IPS-15b (cell line): ENCODE measurements around the gene MRPS15.

Experiments
- H3K27me3 ChIP-seq: one replicate; pipeline ENCODE4 v1.6.1; 2013; ENCODE audit warnings: low read length; ENCODE audit not compliant: control insufficient read depth, insufficient read depth
- H3K36me3 ChIP-seq: one replicate; pipeline ENCODE4 v1.6.1; 2013; ENCODE audit warnings: low read length; ENCODE audit not compliant: control insufficient read depth, insufficient read depth
- H3K4me1 ChIP-seq: one replicate; pipeline ENCODE4 v1.6.1; 2013; ENCODE audit warnings: mild to moderate bottlenecking, low read length; ENCODE audit not compliant: control insufficient read depth, insufficient read depth
- H3K4me3 ChIP-seq: one replicate; pipeline ENCODE4 v1.5.1; 2013; ENCODE audit warnings: low read depth, low read length
- H3K9ac ChIP-seq: one replicate; pipeline ENCODE4 v1.6.1; 2013; ENCODE audit warnings: low read depth, mild to moderate bottlenecking, low read length
- H3K9me3 ChIP-seq: one replicate; pipeline ENCODE4 v1.6.1; 2013; ENCODE audit warnings: mild to moderate bottlenecking, low read length; ENCODE audit not compliant: control insufficient read depth, insufficient read depth

MRPS15 gene

DNA sequence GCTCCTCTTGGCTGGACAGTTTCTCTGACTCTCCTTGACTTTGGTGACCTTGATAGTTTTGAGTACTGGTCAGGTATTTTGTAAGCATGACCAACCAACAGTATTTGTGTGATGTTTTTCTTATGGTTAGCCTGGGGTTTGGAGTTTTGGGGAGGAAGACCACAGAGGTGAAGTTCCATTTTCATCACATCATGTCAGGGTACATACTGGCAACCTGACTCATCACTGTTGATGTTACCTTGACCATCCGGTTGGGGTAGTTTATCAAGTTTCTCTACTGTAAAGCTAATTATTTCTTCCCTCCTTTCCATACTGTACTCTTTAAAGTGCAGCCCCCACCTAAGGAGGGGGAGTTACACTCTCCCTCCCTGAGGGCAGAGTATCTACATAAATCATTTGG is 27.4 kb downstream of the MRPS15 start:
- no peaks in the 10 kb centered on the region for H3K9me3 ChIP-seq

DNA sequence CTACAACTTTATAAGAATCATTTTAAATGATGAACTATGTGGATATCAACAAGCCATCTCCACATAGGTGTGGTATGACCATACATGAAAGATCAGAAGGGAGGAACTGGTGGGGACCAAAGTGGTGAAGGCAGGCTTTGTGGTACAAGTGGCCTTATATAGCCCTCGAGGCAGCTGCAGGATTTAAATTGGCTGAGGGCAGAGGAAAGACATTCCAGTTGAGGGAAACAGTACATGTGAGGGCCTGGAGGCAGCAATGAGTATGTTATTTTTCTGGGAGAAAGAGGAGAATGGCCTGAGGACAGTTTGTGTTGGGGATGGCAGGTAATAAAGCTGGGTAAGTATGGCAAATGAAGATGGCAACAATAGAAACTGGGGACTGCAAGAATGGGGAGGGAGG is 31.1 kb downstream of the MRPS15 start:
- H3K36me3 ChIP-seq: peaks cover 2% of the 10 kb centered on the region
- H3K27me3 ChIP-seq: no peaks in the 10 kb centered on the region
- no peak overlapping the region for H3K9ac ChIP-seq
- no peaks in the 10 kb centered on the region for H3K4me1 ChIP-seq
- no peak overlapping the region for H3K4me3 ChIP-seq
- no peaks in the 10 kb centered on the region for H3K9me3 ChIP-seq

More for the DNA sequence above, 27.4 kb downstream of the MRPS15 start:
- Histone ChIP-seq H3K4me3 (no peak overlapping the region), H3K9ac (no peak overlapping the region), H3K36me3 (no peaks in the 10 kb centered on the region), H3K27me3 (no peaks in the 10 kb centered on the region), H3K4me1 (peaks cover 6% of the 10 kb centered on the region)

DNA sequence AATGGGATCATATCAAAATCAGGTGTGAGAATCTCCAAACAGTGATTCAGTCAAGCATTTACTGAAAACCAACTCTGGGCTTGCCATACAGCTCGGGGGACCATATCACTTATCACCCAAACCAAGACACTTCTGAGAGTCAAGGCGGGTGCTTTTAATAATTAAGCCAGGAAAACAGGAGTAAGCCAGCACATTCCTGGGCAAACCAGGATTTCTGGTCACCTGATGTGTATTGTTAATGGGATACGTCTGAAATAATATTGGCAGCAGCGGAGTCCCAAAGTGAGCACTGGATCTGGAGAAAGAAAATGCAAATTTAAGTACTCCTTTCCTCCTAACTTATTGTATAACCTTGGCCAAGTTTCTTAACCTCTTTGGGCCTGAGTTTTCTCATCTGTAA is 31.6 kb downstream of the MRPS15 start:
- H3K27me3 ChIP-seq: no peaks in the 10 kb centered on the region

DNA sequence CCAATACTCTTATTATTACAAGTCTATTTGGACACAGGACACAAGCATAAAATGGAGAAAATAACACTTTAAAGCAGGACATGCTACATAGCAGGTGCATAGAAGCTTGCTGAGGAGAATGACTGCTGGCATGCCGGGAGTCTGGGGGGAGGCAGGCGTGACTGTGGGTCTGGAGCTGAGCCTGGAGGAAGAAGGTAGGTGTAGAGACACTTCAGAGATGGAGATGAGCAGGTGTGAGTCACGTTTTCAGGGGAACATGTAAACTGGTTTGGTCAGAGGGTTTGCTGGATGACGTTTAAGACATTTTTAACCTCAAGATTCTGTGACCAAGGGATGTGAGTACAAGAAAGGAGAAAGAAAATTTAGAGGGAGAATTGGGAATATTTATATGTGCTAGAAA is 38.4 kb downstream of the MRPS15 start:
- Histone ChIP-seq H3K9ac (no peak overlapping the region), H3K4me3 (no peak overlapping the region), H3K27me3 (no peaks in the 10 kb centered on the region), H3K36me3 (no peaks in the 10 kb centered on the region), H3K9me3 (no peaks in the 10 kb centered on the region), H3K4me1 (no peaks in the 10 kb centered on the region)

More for the DNA sequence above, 31.6 kb downstream of the MRPS15 start:
- Histone ChIP-seq H3K4me3 (no peak overlapping the region), H3K9ac (no peak overlapping the region), H3K4me1 (no peaks in the 10 kb centered on the region), H3K36me3 (peaks cover 2% of the 10 kb centered on the region), H3K9me3 (no peaks in the 10 kb centered on the region)

DNA sequence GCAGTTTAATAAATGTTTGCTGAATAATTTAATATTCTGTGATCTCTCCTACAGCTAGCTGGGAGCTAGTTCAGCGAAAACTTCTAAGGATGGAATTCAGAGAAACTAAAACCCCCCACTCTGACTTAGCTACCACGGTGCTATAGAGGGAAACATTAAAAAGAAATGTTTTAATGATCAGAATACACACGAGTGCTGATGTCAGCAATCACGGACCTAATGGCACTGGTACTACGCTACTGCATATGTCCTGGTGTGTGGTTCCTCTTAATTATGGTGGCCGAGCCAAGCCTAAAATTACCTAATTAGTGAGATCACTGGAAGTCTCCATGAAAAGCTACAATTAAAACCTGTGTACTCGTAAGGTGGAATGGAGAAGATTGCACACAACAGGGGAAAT is 42.5 kb downstream of the MRPS15 start:
- Histone ChIP-seq H3K9ac (no peak overlapping the region), H3K36me3 (no peaks in the 10 kb centered on the region), H3K9me3 (no peaks in the 10 kb centered on the region), H3K27me3 (no peaks in the 10 kb centered on the region), H3K4me1 (no peaks in the 10 kb centered on the region), H3K4me3 (no peak overlapping the region)

DNA sequence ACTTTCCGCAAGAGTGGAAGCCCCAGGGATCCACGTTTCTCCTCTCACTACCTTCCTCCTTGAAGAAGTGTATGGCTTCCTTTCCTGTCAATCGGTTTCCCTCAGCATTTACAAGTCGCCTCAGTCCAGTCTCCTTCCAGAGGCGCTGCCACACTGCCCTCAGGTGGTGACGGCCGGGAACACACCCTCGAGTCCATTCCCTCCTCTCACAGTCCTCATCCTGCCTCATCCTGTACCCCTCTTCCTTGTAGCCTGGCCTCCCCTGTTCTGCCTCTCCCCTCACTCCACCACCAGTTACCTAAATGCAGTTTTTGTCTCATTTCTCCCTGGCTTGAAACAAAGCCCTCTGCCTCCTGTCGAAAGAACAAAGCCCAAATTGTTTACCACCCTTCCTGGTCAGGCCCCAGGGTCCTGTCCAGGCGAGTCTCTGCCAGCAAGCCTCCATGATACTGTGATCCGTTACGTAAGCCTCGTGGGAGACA is 43.3 kb downstream of the MRPS15 start:
- no peaks in the 10 kb centered on the region for H3K36me3 ChIP-seq
- H3K9me3 ChIP-seq: no peaks in the 10 kb centered on the region
- H3K4me1 ChIP-seq: no peaks in the 10 kb centered on the region
- no peaks in the 10 kb centered on the region for H3K27me3 ChIP-seq
- no peak overlapping the region for H3K4me3 ChIP-seq
- H3K9ac ChIP-seq: no peak overlapping the region

DNA sequence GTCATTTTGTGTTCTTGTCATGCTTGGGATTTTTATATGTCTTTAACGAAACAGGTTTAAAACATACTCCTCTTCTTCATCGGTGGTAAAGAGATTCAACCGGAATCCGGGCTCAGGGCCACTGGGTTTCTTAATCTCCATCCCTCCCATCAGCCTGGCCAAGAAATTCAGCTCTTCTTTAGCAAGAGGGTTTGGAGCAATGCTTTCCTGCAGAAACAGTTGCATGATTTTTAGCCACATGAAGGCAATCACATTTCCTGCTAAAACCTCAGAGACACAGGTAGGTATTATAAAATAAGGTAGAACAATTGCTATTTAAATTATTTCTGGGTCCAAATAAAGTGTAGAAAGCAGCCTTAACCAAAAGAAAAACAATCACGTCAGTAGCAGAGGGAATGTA is 43.8 kb downstream of the MRPS15 start:
- Histone ChIP-seq H3K4me1 (no peaks in the 10 kb centered on the region), H3K27me3 (no peaks in the 10 kb centered on the region), H3K9me3 (no peaks in the 10 kb centered on the region), H3K36me3 (no peaks in the 10 kb centered on the region), H3K4me3 (no peak overlapping the region), H3K9ac (no peak overlapping the region)

DNA sequence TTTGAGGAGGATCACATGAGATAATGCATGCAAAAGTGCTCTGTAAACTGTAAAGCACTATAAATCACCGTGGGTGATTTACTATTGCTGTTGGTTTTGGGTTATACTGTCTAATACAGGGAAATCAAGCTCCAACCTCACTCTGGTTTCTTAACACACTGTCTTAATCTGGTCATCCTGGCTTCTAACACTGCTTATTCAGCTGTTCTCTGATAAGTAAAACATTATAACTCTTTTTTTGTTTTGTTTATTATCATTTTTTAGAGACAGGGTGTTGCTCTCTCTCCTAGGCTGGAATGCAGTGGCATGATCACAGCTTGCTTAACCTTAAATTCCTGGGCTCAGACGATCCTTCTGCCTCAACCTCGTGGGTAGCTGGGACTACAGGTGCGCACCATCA is 44.6 kb downstream of the MRPS15 start:
- no peak overlapping the region for H3K9ac ChIP-seq
- H3K4me1 ChIP-seq: no peaks in the 10 kb centered on the region
- no peak overlapping the region for H3K4me3 ChIP-seq
- H3K36me3 ChIP-seq: no peaks in the 10 kb centered on the region
- H3K27me3 ChIP-seq: no peaks in the 10 kb centered on the region
- no peaks in the 10 kb centered on the region for H3K9me3 ChIP-seq

DNA sequence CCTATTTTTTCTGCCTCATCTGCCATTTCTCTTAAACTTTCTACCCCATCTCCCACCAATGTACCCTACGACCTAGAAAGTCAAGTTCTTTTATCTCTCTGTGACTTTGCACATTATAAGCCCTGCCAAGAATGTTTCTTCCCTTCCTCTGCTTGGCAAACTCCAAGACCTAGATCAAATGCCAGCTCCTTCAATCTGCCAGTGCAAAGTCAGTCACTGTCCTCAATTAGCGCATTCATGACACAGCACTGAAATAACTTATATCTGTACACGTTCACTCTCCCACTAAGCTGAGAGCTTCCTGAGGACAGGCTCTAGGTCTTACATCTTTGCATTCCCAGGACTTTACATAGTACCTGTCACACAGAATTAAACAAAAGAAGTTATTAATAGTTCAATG is 45.0 kb downstream of the MRPS15 start:
- no peaks in the 10 kb centered on the region for H3K9me3 ChIP-seq
- H3K9ac ChIP-seq: no peak overlapping the region
- H3K27me3 ChIP-seq: no peaks in the 10 kb centered on the region
- no peak overlapping the region for H3K4me3 ChIP-seq
- H3K4me1 ChIP-seq: no peaks in the 10 kb centered on the region
- H3K36me3 ChIP-seq: no peaks in the 10 kb centered on the region

DNA sequence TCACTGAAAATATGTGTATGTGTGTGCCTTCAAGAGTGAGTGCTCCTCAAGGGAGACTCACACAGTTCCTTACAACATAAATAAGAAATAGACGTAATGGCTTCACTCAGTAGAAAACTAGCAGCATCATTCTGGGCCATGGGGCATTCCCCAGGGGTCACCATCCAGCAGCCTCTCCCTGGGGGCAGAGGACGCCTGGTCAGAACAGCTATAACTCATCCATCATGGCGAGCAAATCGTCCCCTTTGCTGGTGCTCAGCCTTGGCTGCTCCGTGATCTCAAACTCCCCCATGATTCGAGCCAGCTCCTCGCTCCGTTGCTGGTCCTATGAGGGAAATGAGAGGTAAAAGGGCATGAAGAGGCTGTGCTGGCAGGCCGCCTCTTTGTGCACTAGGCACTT is 46.3 kb downstream of the MRPS15 start:
- H3K27me3 ChIP-seq: no peaks in the 10 kb centered on the region
- H3K36me3 ChIP-seq: no peaks in the 10 kb centered on the region
- H3K9ac ChIP-seq: no peak overlapping the region

DNA sequence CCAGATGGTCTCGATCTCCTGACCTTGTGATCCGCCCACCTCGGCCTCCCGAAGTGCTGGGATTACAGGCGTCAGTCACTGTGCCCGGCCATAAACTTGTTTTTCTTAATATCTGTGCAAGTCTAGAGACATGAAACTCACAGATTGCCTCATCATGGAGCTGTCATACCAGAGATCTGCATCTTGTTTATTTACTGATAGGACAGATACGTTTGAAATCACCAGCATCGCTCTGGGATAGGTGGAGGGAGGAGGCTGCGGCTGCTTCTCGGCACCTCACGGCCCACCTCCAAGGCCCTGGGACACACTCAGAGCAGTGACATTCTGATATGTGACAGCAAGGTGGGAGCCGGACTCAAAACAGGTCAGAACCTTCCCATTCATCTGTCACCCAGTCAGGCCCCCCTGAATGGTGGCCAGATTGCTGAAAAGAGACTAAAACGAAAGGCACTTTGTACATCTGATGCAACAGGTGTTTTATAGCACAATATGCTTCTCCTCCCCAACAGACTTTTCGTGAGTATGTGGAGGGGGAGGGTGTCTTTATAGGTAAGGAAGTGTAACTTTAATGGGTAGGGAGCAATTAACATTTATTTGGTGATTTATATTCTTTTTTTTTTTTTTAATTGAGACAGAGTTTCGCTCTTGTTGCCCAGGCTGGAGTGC is 48.4 kb downstream of the MRPS15 start:
- Histone ChIP-seq H3K36me3 (no peaks in the 10 kb centered on the region), H3K9ac (no peak overlapping the region), H3K9me3 (no peaks in the 10 kb centered on the region), H3K4me3 (no peak overlapping the region), H3K4me1 (no peaks in the 10 kb centered on the region), H3K27me3 (no peaks in the 10 kb centered on the region)

More for the DNA sequence above, 46.3 kb downstream of the MRPS15 start:
- no peak overlapping the region for H3K4me3 ChIP-seq
- no peaks in the 10 kb centered on the region for H3K9me3 ChIP-seq
- H3K4me1 ChIP-seq: no peaks in the 10 kb centered on the region

DNA sequence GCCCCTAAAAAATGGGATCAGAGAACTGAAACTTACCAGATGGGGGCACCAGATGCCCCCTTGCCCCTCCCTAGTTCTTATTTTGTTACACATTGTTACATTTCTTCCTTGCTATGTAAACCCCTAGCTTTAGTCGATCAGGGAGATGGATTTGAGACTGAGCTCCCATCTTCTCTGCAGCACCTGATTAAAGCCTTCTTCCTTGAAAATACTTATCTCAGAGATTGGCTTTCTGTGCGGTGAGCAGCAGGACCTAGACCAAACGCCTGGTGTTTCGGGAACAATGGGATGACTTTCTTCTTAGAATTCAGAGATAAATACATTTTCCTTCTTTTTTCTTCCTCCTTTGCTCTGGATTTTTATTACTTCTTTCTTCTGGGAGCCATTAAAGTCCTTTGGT is 49.8 kb downstream of the MRPS15 start:
- Histone ChIP-seq H3K9me3 (no peaks in the 10 kb centered on the region), H3K36me3 (no peaks in the 10 kb centered on the region), H3K4me3 (no peak overlapping the region), H3K9ac (no peak overlapping the region), H3K27me3 (no peaks in the 10 kb centered on the region), H3K4me1 (no peaks in the 10 kb centered on the region)
